HEK293 (cell line): ENCODE measurements around the gene GALNT6.
A peak's percentile ranks its signal among the peaks of the same experiment; 100 is the strongest.

Source experiments
- CTCF ChIA-PET: fragments of 350-600 bp; formaldehyde crosslinking; extraction: SDS; loops from one replicate; lab custom pipeline; 2021; ENCODE audit warnings: antibody characterized with exemption; lab: Yijun Ruan, JAX
- POLR2A ChIA-PET: fragments of 300-600 bp; formaldehyde crosslinking; extraction: SDS; loops from one replicate; lab custom pipeline; 2020; ENCODE audit warnings: antibody characterized with exemption, inconsistent platforms; lab: Yijun Ruan, JAX
- H3K27ac ChIP-seq: fragments of 200-500 bp; sonication (Bioruptor generic); 2 replicates; pipeline ENCODE4 v1.5.1; 2014; ENCODE audit warnings: low read depth, low read length, control low read depth, inconsistent platforms; ENCODE audit errors: extremely low read depth
- H3K36me3 ChIP-seq, 2 experiments: fragments of 200-500 bp in 1 of 2; sonication (Bioruptor generic) in 1 of 2; 1 replicate in 1 of 2; 2 replicates in 1 of 2; pipeline ENCODE4 v1.5.1; 2014 to 2017; ENCODE audit warnings: inconsistent platforms in 2 of 2, low read length in 2 of 2; ENCODE audit not compliant: control insufficient read depth in 2 of 2, insufficient read depth in 1 of 2
- H3K4me1 ChIP-seq: fragments of 200-500 bp; sonication (Bioruptor generic); 2 replicates; pipeline ENCODE4 v1.5.1; 2014; ENCODE audit warnings: mild to moderate bottlenecking, low read length, inconsistent platforms; ENCODE audit not compliant: control insufficient read depth, insufficient read depth
- H3K4me3 ChIP-seq: 2 replicates; pipeline ENCODE4 v1.5.1; 2011; ENCODE audit warnings: low read depth, mild to moderate bottlenecking, control low read depth, low read length, moderate library complexity
- H3K9me3 ChIP-seq: fragments of 200-500 bp; sonication (Bioruptor generic); 2 replicates; pipeline ENCODE4 v1.5.1; 2014; ENCODE audit warnings: low read depth, low read length, inconsistent platforms; ENCODE audit not compliant: control insufficient read depth, insufficient read depth
- BCL11A ChIP-seq: fragments of 450-650 bp; formaldehyde crosslinking; IDR thresholded peaks from 2 replicates; pipeline ENCODE4 v1.5.1; 2016; ENCODE audit warnings: low read depth, missing biosample characterization, missing genetic modification characterization
- OVOL3 ChIP-seq: fragments of 450-650 bp; formaldehyde crosslinking; IDR thresholded peaks from 2 replicates; pipeline ENCODE4 v1.5.1; 2016; ENCODE audit warnings: missing biosample characterization, missing genetic modification characterization
- PRDM10 ChIP-seq: fragments of 450-650 bp; formaldehyde crosslinking; IDR thresholded peaks from 2 replicates; pipeline ENCODE4 v1.5.1; 2016; ENCODE audit warnings: missing biosample characterization, missing genetic modification characterization
- TCF7L2 ChIP-seq: IDR thresholded peaks from 2 replicates; pipeline ENCODE4 v1.6.1; 2011; ENCODE audit warnings: low read depth, mild to moderate bottlenecking, inconsistent platforms, low read length, moderate library complexity, borderline replicate concordance
- ZBTB7A ChIP-seq: fragments of 450-650 bp; formaldehyde crosslinking; IDR thresholded peaks from 2 replicates; pipeline ENCODE4 v1.5.1; 2016; ENCODE audit warnings: low read depth, missing biosample characterization, missing genetic modification characterization
- ZEB2 ChIP-seq: fragments of 450-650 bp; formaldehyde crosslinking; IDR thresholded peaks from 2 replicates; pipeline ENCODE4 v1.5.1; 2016; ENCODE audit warnings: missing biosample characterization, missing genetic modification characterization
- ZFP37 ChIP-seq: fragments of 450-650 bp; formaldehyde crosslinking; IDR thresholded peaks from 2 replicates; pipeline ENCODE4 v1.5.1; 2016; ENCODE audit warnings: missing biosample characterization, missing genetic modification characterization
- ZNF266 ChIP-seq: fragments of 450-650 bp; formaldehyde crosslinking; IDR thresholded peaks from 2 replicates; pipeline ENCODE4 v1.5.1; 2016; ENCODE audit warnings: missing biosample characterization, missing genetic modification characterization, low read depth
- ZNF341 ChIP-seq: fragments of 450-650 bp; formaldehyde crosslinking; IDR thresholded peaks from 2 replicates; pipeline ENCODE4; 2016; ENCODE audit warnings: low read depth, missing biosample characterization, missing genetic modification characterization
- ZNF394 ChIP-seq: fragments of 450-650 bp; formaldehyde crosslinking; IDR thresholded peaks from 2 replicates; pipeline ENCODE4 v1.5.1; 2016; ENCODE audit warnings: missing biosample characterization, missing genetic modification characterization, mild to moderate bottlenecking, moderate library complexity, borderline replicate concordance
- ZNF548 ChIP-seq: fragments of 450-650 bp; formaldehyde crosslinking; IDR thresholded peaks from 2 replicates; pipeline ENCODE4 v1.5.1; 2016; ENCODE audit warnings: missing biosample characterization, missing genetic modification characterization
- ZNF660 ChIP-seq: fragments of 450-650 bp; IDR thresholded peaks from 2 replicates; pipeline ENCODE4 v1.5.1; 2018; ENCODE audit warnings: missing biosample characterization, mild to moderate bottlenecking, missing genetic modification characterization
- ZXDB ChIP-seq: fragments of 450-650 bp; formaldehyde crosslinking; IDR thresholded peaks from 2 replicates; pipeline ENCODE4 v1.5.1; 2016; ENCODE audit warnings: missing biosample characterization, missing genetic modification characterization
- TF ChIP-seq, protein P1 (sequence below): fragments of 450-650 bp; formaldehyde crosslinking; conservative IDR thresholded peaks from 2 replicates; pipeline ENCODE4 v1.5.1; 2016; ENCODE audit warnings: low read depth, missing biosample characterization, missing genetic modification characterization
- TF ChIP-seq, protein P2 (sequence below): fragments of 450-650 bp; formaldehyde crosslinking; IDR thresholded peaks from 2 replicates; pipeline ENCODE4 v1.5.1; 2016; ENCODE audit warnings: missing biosample characterization, missing genetic modification characterization
- TF ChIP-seq, protein P3 (sequence below): fragments of 450-650 bp; formaldehyde crosslinking; IDR thresholded peaks from 2 replicates; pipeline ENCODE4 v1.5.1; 2016; ENCODE audit warnings: missing biosample characterization, missing genetic modification characterization, borderline replicate concordance

Gene GALNT6

DNA sequence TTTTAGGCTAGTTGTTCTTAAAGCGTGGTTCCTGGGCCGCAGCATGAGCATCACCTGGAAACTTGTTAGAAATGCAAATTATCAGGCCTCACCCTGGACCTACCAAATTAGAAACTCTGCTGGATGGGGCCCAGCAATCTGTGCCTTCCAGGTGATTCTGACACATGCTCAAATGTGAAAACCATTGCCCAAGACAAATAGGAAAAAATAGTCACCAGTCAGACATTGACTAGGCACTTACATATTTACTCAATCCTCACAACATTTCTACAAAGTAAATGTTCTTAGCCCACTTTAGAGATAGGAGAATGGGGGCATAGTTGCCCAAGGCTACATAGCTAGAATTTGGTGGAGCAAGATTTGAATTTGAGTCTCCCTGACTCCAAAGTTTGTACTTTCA, 48.0 kb downstream of the GALNT6 start:
- ChIA-PET CTCF (interaction anchor here (0.6 to 1.0 kb wide), 3 partner anchors 72 to 254 kb away, joined by 3 to 5 read pairs (median 3); no protein-coding TSS in a partner anchor), POLR2A (no interaction called here)

DNA sequence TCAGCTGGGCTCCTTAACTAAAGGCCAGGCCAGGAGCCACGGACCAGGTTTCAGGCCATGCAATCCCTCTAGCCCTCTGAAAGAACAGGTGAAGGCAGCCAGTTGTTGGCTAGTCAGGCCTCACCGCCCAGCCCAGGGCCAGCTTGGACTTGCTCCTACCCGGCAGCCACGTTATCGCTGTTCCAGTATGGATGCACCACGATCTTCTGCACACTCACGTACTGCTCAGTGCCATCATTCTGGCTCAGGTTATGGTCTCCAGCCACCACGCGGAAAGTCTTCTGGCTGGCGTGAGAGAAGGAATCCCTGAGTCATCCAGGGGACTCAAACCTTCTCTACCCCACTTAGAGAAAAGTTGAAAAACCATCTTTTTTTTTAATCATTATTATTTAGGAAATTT, 48.8 kb downstream of the GALNT6 start:
- H3K9me3 ChIP-seq: no peaks in the 10 kb centered on the region
- no peak overlapping the region for H3K27ac ChIP-seq
- POLR2A ChIA-PET: no interaction called here

More for the DNA sequence above, 48.0 kb downstream of the GALNT6 start:
- H3K4me1 ChIP-seq: no peaks in the 10 kb centered on the region
- no peak for TF ChIP-seq PRDM10 (tag by site-specific recombination)
- no peak for TF ChIP-seq TCF7L2
- no peak for TF ChIP-seq BCL11A (tag by site-specific recombination)
- no peaks in the 10 kb centered on the region for H3K9me3 ChIP-seq
- no peaks in the 10 kb centered on the region for H3K36me3 ChIP-seq
- no peak overlapping the region for H3K4me3 ChIP-seq
- H3K27ac ChIP-seq: no peak overlapping the region

GRCh38 chr12:51341251-51342007, 49.8 kb downstream of the GALNT6 start:
- POLR2A ChIA-PET: interaction anchor here (0.7 to 1.8 kb wide), 6 partner anchors 12 to 578 kb away, joined by 3 to 10 read pairs (median 4); partner anchors contain the start of genes ATF1, CSRNP2 and DAZAP2
- no peak overlapping the region for H3K4me3 ChIP-seq
- H3K9me3 ChIP-seq: no peaks in the 10 kb centered on the region
- TF ChIP-seq ZEB2: peak; percentile 37; the same call in 1 of the 2 replicates
- peak; percentile 18; the same call in 1 of the 2 replicates for TF ChIP-seq ZNF341 (tag by site-specific recombination)
- TF ChIP-seq, protein P1, sequence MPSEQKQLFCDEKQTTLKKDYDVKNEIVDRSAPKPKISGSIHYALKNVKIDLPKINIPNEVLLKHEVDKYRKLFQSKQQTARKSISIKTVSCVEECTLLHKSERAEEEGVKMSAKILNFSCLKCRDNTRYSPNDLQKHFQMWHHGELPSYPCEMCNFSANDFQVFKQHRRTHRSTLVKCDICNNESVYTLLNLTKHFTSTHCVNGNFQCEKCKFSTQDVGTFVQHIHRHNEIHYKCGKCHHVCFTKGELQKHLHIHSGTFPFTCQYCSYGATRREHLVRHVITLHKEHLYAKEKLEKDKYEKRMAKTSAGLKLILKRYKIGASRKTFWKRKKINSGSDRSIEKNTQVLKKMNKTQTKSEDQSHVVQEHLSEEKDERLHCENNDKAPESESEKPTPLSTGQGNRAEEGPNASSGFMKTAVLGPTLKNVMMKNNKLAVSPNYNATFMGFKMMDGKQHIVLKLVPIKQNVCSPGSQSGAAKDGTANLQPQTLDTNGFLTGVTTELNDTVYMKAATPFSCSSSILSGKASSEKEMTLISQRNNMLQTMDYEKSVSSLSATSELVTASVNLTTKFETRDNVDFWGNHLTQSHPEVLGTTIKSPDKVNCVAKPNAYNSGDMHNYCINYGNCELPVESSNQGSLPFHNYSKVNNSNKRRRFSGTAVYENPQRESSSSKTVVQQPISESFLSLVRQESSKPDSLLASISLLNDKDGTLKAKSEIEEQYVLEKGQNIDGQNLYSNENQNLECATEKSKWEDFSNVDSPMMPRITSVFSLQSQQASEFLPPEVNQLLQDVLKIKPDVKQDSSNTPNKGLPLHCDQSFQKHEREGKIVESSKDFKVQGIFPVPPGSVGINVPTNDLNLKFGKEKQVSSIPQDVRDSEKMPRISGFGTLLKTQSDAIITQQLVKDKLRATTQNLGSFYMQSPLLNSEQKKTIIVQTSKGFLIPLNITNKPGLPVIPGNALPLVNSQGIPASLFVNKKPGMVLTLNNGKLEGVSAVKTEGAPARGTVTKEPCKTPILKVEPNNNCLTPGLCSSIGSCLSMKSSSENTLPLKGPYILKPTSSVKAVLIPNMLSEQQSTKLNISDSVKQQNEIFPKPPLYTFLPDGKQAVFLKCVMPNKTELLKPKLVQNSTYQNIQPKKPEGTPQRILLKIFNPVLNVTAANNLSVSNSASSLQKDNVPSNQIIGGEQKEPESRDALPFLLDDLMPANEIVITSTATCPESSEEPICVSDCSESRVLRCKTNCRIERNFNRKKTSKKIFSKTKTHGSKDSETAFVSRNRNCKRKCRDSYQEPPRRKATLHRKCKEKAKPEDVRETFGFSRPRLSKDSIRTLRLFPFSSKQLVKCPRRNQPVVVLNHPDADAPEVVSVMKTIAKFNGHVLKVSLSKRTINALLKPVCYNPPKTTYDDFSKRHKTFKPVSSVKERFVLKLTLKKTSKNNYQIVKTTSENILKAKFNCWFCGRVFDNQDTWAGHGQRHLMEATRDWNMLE: 0 out of 2 replicates have a peak, but pooled peaks have one; percentile 35
- TF ChIP-seq OVOL3: no peak
- TF ChIP-seq ZNF548 (tag by site-specific recombination): no peak
- TF ChIP-seq ZFP37 (tag by site-specific recombination): no peak
- TF ChIP-seq ZNF394 (tag by site-specific recombination): peak; percentile 80; the same call in 1 of the 2 replicates
- TF ChIP-seq, protein P2, sequence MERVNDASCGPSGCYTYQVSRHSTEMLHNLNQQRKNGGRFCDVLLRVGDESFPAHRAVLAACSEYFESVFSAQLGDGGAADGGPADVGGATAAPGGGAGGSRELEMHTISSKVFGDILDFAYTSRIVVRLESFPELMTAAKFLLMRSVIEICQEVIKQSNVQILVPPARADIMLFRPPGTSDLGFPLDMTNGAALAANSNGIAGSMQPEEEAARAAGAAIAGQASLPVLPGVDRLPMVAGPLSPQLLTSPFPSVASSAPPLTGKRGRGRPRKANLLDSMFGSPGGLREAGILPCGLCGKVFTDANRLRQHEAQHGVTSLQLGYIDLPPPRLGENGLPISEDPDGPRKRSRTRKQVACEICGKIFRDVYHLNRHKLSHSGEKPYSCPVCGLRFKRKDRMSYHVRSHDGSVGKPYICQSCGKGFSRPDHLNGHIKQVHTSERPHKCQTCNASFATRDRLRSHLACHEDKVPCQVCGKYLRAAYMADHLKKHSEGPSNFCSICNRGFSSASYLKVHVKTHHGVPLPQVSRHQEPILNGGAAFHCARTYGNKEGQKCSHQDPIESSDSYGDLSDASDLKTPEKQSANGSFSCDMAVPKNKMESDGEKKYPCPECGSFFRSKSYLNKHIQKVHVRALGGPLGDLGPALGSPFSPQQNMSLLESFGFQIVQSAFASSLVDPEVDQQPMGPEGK: peak; percentile 15; the same call in 1 of the 2 replicates
- TF ChIP-seq ZXDB: 0 out of 2 replicates have a peak, but pooled peaks have one; percentile 13
- TF ChIP-seq ZNF266 (tag by site-specific recombination): no peak
- TF ChIP-seq ZNF660 (tag by site-specific recombination): peak; percentile 81; the same call in 1 of the 2 replicates

More for the DNA sequence above, 48.8 kb downstream of the GALNT6 start:
- no peak for TF ChIP-seq ZBTB7A (tag by site-specific recombination)
- TF ChIP-seq, protein P3, sequence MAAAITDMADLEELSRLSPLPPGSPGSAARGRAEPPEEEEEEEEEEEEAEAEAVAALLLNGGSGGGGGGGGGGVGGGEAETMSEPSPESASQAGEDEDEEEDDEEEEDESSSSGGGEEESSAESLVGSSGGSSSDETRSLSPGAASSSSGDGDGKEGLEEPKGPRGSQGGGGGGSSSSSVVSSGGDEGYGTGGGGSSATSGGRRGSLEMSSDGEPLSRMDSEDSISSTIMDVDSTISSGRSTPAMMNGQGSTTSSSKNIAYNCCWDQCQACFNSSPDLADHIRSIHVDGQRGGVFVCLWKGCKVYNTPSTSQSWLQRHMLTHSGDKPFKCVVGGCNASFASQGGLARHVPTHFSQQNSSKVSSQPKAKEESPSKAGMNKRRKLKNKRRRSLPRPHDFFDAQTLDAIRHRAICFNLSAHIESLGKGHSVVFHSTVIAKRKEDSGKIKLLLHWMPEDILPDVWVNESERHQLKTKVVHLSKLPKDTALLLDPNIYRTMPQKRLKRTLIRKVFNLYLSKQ (tag by site-specific recombination): no peak
- no peak overlapping the region for H3K4me3 ChIP-seq
- CTCF ChIA-PET: interaction anchor here (0.6 to 3.3 kb wide), 9 partner anchors 8 to 837 kb away, joined by 3 to 40 read pairs (median 4); no protein-coding TSS in a partner anchor
- no peaks in the 10 kb centered on the region for H3K4me1 ChIP-seq
- no peaks in the 10 kb centered on the region for H3K36me3 ChIP-seq

More at GRCh38 chr12:51341251-51342007, 49.8 kb downstream of the GALNT6 start:
- Histone ChIP-seq H3K36me3 (no peaks in the 10 kb centered on the region), H3K4me1 (no peaks in the 10 kb centered on the region), H3K27ac (no peak overlapping the region)
- CTCF ChIA-PET: interaction anchor here (0.5 to 3.3 kb wide), 62 partner anchors 9 to 1414 kb away, joined by 3 to 40 read pairs (median 4); partner anchors contain the start of genes CSRNP2, DAZAP2, DIP2B and SMAGP
